GM12878 (cell line): ENCODE results near the gene VWA3A. TPM values are rescaled to one million over a fixed set of nuclear protein-coding genes. Genes with fewer than 3 reads are reported as not detected.

Experiments used
- ATAC-seq: fragments of 200-7000 bp; cut with Tn5 transposase; 3 replicates; pipeline ENCODE4 v1.9.1; 2020; ENCODE audit warnings: mild to moderate bottlenecking, moderate library complexity
- BruUV-seq: library from RNA; stranded (reverse); fragments of 400-500 nt; replicated peaks from 2 replicates; lab custom pipeline; 2021; lab: Mats Ljungman, UMichigan
- CTCF ChIA-PET: fragments of 300-600 bp; sonication (Branson Sonifier 250); formaldehyde crosslinking; extraction: SDS; loops from one replicate; lab custom pipeline; 2021; ENCODE audit warnings: inconsistent platforms; lab: Yijun Ruan, JAX
- POLR2A ChIA-PET: fragments of 350-600 bp; formaldehyde crosslinking; extraction: SDS; loops from one replicate; lab custom pipeline; 2021; ENCODE audit warnings: inconsistent platforms; lab: Charles Lee
- RAD21 ChIA-PET: fragments of 300-600 bp; sonication (Branson Sonifier 250); formaldehyde crosslinking; loops from one replicate; lab custom pipeline; 2023; ENCODE audit warnings: antibody characterized with exemption; ENCODE audit not compliant: unreplicated experiment; lab: Charles Lee
- SMC1A ChIA-PET: fragments of 300-600 bp; sonication (Branson Sonifier 250); formaldehyde crosslinking; loops from one replicate; lab custom pipeline; 2023; ENCODE audit not compliant: unreplicated experiment, uncharacterized antibody; lab: Charles Lee
- DNase-seq: peaks from one replicate; pipeline ENCODE4 v3.0.0-alpha.2; 2011; ENCODE audit warnings: low read depth, low spot score
- FAIRE-seq: peaks from 3 replicates; lab custom pipeline; 2011; peaks lifted over from hg19 to GRCh38; lab: Jason Lieb, UNC
- H2AFZ ChIP-seq: 2 replicates; pipeline ENCODE4 v1.6.0; 2011; ENCODE audit warnings: low read depth, low read length, control low read depth; ENCODE audit not compliant: control insufficient read depth
- H3K27ac ChIP-seq: 2 replicates; pipeline ENCODE4 v1.5.1; 2011; ENCODE audit warnings: control low read depth; ENCODE audit not compliant: control insufficient read depth, insufficient read depth
- H3K27me3 ChIP-seq, 2 experiments: replicated peaks in 1 of 2; 2 replicates each; pipeline versions ENCODE4 v1.6.0 to v1.6.1; 2011; ENCODE audit warnings: low read length in 1 of 2; ENCODE audit not compliant: control insufficient read depth in 2 of 2, insufficient read depth in 2 of 2
- H3K36me3 ChIP-seq, 2 experiments: 2 replicates each; pipeline ENCODE4 v1.5.1; 2011; ENCODE audit warnings: low read length in 1 of 2; ENCODE audit not compliant: control insufficient read depth in 2 of 2, insufficient read depth in 2 of 2
- H3K4me1 ChIP-seq: 2 replicates; pipeline ENCODE4 v1.6.1; 2011; ENCODE audit warnings: mild to moderate bottlenecking, low read length, moderate library complexity, mixed read lengths; ENCODE audit not compliant: control insufficient read depth, insufficient read depth
- H3K4me2 ChIP-seq: 2 replicates; pipeline ENCODE4 v1.6.0; 2011; ENCODE audit warnings: control low read depth; ENCODE audit not compliant: control insufficient read depth, insufficient read depth
- H3K4me3 ChIP-seq: fragments of 200-600 bp; sonication (generic); 2 replicates; pipeline ENCODE4 v1.5.1; 2016
- H3K79me2 ChIP-seq: 2 replicates; pipeline ENCODE4 v1.6.0; 2011; ENCODE audit warnings: low read length; ENCODE audit not compliant: control insufficient read depth, insufficient read depth
- H3K9ac ChIP-seq: 2 replicates; pipeline ENCODE4 v1.8.0; 2011; ENCODE audit warnings: low read length, control low read depth, mixed read lengths; ENCODE audit not compliant: control insufficient read depth, insufficient read depth
- H3K9me3 ChIP-seq: replicated peaks from 3 replicates; pipeline ENCODE4 v1.5.1; 2011; ENCODE audit warnings: mild to moderate bottlenecking, low read length; ENCODE audit not compliant: control insufficient read depth, insufficient read depth
- H4K20me1 ChIP-seq: 2 replicates; pipeline ENCODE4 v1.6.0; 2011; ENCODE audit not compliant: control insufficient read depth, insufficient read depth
- CEBPB ChIP-seq, 2 experiments: fragments of 150-350 bp in 1 of 2; IDR thresholded peaks; 2 replicates each; pipeline ENCODE4 v1.6.1; 2012 to 2014; ENCODE audit warnings: low read depth in 2 of 2, low read length in 2 of 2, borderline replicate concordance in 1 of 2, inconsistent platforms in 1 of 2
- MYB ChIP-seq: fragments of 150-350 bp; IDR thresholded peaks from 2 replicates; pipeline ENCODE4 v1.6.1; 2014; ENCODE audit warnings: mild to moderate bottlenecking, low read depth, low read length, borderline replicate concordance
- NFXL1 ChIP-seq: fragments of 450-650 bp; IDR thresholded peaks from 2 replicates; pipeline ENCODE4 v1.6.1; 2017; ENCODE audit warnings: antibody characterized with exemption, mild to moderate bottlenecking, borderline replicate concordance
- NR2F1 ChIP-seq: fragments of 450-650 bp; conservative IDR thresholded peaks from 2 replicates; pipeline ENCODE4 v1.6.1; 2017; ENCODE audit warnings: mild to moderate bottlenecking
- SMAD1 ChIP-seq: fragments of 450-650 bp; IDR thresholded peaks from 2 replicates; pipeline ENCODE4 v1.6.1; 2018; ENCODE audit warnings: mild to moderate bottlenecking, low read depth; ENCODE audit not compliant: partially characterized antibody
- SMAD5 ChIP-seq: IDR thresholded peaks from 2 replicates; pipeline ENCODE4 v1.6.1; 2016; ENCODE audit warnings: antibody characterized with exemption, low read depth
- SUPT20H ChIP-seq: IDR thresholded peaks from 2 replicates; pipeline ENCODE4 v1.6.1; 2011; ENCODE audit warnings: low read depth, mild to moderate bottlenecking, low read length, moderate library complexity, borderline replicate concordance; ENCODE audit not compliant: control insufficient read depth
- TAF1 ChIP-seq: IDR thresholded peaks from 2 replicates; pipeline ENCODE4 v1.6.1; 2011; ENCODE audit warnings: mild to moderate bottlenecking, low read depth, low read length, borderline replicate concordance
- TCF12 ChIP-seq: IDR thresholded peaks from 2 replicates; pipeline ENCODE4 v1.6.1; 2011; ENCODE audit warnings: low read depth, mild to moderate bottlenecking, low read length
- WGBS: methylation state at CpG from one replicate; pipeline ENCODE4 v1.1.6; 2016; ENCODE audit warnings: low lambda C conversion rate; ENCODE audit not compliant: insufficient replicate concordance, insufficient coverage; ENCODE audit errors: missing lambda C conversion rate; 5-methylcytosine and 5-hydroxymethylcytosine counted together
- in situ Hi-C: fragments of 300-500 bp; cut with MboI; formaldehyde crosslinking; loops from 9 replicates; pipeline ENCODE4 v1.14.3; 2018; ENCODE audit warnings: mixed read lengths
- intact Hi-C: fragments of 100-400 bp; cut with micrococcal nuclease; formaldehyde crosslinking; loops from one replicate; pipeline ENCODE4 v1.14.2; 2022; ENCODE audit not compliant: unreplicated experiment
- polyA plus RNA-seq, 11 experiments: library from polyadenylated mRNA; depleted of rRNA in 4 of 11; unstranded in 6 of 11; stranded (reverse) in 5 of 11; fragments of >200 nt; fragmentation: Nextera tagmentation in 4 of 11; fragmentation: Illumina TruSeq in 1 of 11; extraction: Ambion mirVana in 4 of 11; extraction: Trizol in 1 of 11; gene quantifications; 1 replicate in 1 of 11; 2 replicates in 10 of 11; pipeline versions ENCODE4 v1.2.1 to v1.2.3, GENCODE V29; 2011 to 2016; ENCODE audit warnings: inconsistent platforms in 2 of 11, missing spikeins in 2 of 11, low read depth in 1 of 11
- total RNA-seq, 4 experiments: library from RNA; depleted of rRNA in 3 of 4; stranded (reverse); fragments of >200 nt in 3 of 4; fragmentation: Illumina TruSeq in 1 of 4; extraction: Trizol in 1 of 4; gene quantifications; 2 replicates each; pipeline versions ENCODE4 v1.2.1 to v1.2.3, GENCODE V29; 2013 to 2021
- TF ChIP-seq, protein P1 (sequence below): fragments of 450-650 bp; formaldehyde crosslinking; IDR thresholded peaks from 2 replicates; pipeline ENCODE4 v1.4.0; 2020; ENCODE audit warnings: mild to moderate bottlenecking, moderate library complexity
- TF ChIP-seq, protein P2 (sequence below): fragments of 450-650 bp; IDR thresholded peaks from 2 replicates; pipeline ENCODE4 v1.6.1; 2017; ENCODE audit warnings: antibody characterized with exemption, mild to moderate bottlenecking, moderate library complexity

The VWA3A gene
- total and polyA plus RNA-seq, 10 of the 15 experiments (the other 5 are each of a cell fraction or from before 2014, with no cell fraction given), result 0.01 TPM; not detected in 9

DNA sequence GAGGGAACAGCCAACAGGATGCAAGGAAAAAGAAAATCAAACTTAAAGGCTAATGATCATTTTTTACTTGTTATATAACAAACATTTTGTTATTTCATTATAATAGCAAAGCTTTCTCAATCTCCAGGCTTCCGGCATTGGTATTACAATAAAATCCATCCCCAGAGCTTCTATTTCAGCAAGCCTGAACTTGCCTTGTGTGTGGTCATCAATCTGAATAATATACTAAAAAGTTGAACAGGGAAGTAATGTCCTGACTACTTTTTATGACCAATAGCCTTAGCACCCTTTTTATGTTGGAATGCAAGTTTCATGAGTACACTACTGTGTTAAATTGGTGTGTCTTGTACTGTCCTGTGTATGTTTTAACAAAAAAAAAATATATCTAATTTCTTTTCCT is 27.1 kb upstream of the VWA3A start (continued):
- no peak for TF ChIP-seq TAF1
- TF ChIP-seq MYB, result no peak

DNA sequence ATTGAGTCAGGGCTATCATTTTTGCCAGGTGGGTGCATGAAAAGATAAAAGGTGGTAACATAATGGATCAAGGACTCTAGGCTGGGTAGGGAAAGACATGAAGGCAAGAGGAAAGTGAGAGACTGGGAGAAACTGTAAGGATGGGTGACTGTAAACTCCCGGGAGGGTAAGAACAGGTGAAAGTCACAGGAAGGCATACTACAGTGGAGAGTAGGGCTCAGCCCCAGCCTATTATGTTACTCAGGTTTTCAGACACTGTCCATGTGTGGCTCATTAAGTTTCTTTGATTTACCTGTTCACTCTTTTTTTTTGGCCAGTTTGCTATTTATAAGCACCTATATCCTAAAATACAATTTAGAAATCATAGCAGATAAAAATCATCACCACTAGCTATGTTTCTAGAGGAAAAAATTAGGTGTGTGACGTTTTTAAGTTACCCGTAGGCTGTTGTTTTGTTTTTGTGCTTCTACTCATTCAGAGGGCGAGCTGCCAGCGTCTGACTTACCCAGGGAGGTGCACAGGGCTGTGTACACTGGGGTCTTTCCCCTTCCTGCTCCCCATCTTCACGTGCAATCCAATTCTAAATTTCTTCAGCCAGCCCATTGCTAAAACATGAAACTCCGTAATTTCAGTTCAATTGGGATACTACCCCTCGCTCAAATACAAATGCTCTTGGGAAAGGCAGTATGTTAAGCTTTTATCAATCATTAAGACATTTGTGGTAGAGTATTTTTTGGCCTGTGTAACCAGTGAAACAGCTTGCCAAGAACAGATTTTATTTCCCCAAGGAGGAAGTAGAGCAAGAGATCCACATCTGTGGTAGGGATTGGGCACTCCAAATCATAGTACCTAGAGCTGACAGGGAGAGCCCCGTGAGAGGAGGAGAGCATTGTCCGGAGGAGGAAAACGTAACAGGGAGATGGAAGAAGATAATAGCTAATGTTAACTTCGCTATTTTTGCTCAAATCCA is 21.7 kb upstream of the VWA3A start:
- ChIA-PET POLR2A (interaction anchor here (1.2 to 1.3 kb wide), 2 partner anchors 59 to 81 kb away, joined by 3 to 4 read pairs; no protein-coding TSS in a partner anchor), RAD21 (interaction anchor here (0.7 to 3.1 kb wide), 3 partner anchors 59 to 251 kb away, joined by 3 to 17 read pairs (median 3); no protein-coding TSS in a partner anchor), SMC1A (interaction anchor here (0.7 to 3.8 kb wide), 13 partner anchors 10 to 118 kb away, joined by 3 to 17 read pairs (median 4); no protein-coding TSS in a partner anchor), CTCF (interaction anchor here (1.1 to 3.0 kb wide), 8 partner anchors 9 to 72 kb away, joined by 3 to 17 read pairs (median 6); partner anchors contain the start of gene PDZD9)
- Histone ChIP-seq H3K4me2 (no peak overlapping the region), H4K20me1 (no peaks in the 10 kb centered on the region), H3K27me3 (no peaks in the 10 kb centered on the region), H3K36me3 (no peaks in the 10 kb centered on the region), H3K79me2 (no peaks in the 10 kb centered on the region), H3K4me1 (no peaks in the 10 kb centered on the region), H3K9ac (no peak overlapping the region), H3K9me3 (peaks cover 13% of the 10 kb centered on the region), H3K27ac (no peak overlapping the region), H3K4me3 (no peak overlapping the region), H2AFZ (no peak overlapping the region)
- BruUV-seq, result no TSS peak
- TF ChIP-seq SMAD5 (no peak), NFXL1 (no peak), SUPT20H (no peak), TCF12 (no peak), NR2F1 (no peak), CEBPB (IDR thresholded peaks at IDR 0.05; ENCODE audit: borderline replicate concordance in 1 of 2, low read depth in 2 of 2, low read length in 2 of 2) (no peak), SMAD1 (no peak)
- TF ChIP-seq, protein P1, sequence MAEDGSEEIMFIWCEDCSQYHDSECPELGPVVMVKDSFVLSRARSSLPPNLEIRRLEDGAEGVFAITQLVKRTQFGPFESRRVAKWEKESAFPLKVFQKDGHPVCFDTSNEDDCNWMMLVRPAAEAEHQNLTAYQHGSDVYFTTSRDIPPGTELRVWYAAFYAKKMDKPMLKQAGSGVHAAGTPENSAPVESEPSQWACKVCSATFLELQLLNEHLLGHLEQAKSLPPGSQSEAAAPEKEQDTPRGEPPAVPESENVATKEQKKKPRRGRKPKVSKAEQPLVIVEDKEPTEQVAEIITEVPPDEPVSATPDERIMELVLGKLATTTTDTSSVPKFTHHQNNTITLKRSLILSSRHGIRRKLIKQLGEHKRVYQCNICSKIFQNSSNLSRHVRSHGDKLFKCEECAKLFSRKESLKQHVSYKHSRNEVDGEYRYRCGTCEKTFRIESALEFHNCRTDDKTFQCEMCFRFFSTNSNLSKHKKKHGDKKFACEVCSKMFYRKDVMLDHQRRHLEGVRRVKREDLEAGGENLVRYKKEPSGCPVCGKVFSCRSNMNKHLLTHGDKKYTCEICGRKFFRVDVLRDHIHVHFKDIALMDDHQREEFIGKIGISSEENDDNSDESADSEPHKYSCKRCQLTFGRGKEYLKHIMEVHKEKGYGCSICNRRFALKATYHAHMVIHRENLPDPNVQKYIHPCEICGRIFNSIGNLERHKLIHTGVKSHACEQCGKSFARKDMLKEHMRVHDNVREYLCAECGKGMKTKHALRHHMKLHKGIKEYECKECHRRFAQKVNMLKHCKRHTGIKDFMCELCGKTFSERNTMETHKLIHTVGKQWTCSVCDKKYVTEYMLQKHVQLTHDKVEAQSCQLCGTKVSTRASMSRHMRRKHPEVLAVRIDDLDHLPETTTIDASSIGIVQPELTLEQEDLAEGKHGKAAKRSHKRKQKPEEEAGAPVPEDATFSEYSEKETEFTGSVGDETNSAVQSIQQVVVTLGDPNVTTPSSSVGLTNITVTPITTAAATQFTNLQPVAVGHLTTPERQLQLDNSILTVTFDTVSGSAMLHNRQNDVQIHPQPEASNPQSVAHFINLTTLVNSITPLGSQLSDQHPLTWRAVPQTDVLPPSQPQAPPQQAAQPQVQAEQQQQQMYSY, result no peak
- TF ChIP-seq, protein P2, sequence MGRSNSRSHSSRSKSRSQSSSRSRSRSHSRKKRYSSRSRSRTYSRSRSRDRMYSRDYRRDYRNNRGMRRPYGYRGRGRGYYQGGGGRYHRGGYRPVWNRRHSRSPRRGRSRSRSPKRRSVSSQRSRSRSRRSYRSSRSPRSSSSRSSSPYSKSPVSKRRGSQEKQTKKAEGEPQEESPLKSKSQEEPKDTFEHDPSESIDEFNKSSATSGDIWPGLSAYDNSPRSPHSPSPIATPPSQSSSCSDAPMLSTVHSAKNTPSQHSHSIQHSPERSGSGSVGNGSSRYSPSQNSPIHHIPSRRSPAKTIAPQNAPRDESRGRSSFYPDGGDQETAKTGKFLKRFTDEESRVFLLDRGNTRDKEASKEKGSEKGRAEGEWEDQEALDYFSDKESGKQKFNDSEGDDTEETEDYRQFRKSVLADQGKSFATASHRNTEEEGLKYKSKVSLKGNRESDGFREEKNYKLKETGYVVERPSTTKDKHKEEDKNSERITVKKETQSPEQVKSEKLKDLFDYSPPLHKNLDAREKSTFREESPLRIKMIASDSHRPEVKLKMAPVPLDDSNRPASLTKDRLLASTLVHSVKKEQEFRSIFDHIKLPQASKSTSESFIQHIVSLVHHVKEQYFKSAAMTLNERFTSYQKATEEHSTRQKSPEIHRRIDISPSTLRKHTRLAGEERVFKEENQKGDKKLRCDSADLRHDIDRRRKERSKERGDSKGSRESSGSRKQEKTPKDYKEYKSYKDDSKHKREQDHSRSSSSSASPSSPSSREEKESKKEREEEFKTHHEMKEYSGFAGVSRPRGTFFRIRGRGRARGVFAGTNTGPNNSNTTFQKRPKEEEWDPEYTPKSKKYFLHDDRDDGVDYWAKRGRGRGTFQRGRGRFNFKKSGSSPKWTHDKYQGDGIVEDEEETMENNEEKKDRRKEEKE, result no peak
- no peak for DNase-seq
- in situ Hi-C loops, result loop anchor here (5.0 kb wide), 1 partner anchor 68 kb away; the partner anchor contains the start of gene PDZD9
- intact Hi-C loops, result no loop called here
- WGBS, result 84% methylated on average over 12 of the region's 12 CpGs
- no peak for ATAC-seq
- no peak for FAIRE-seq
